NCI-H1092 (cell line): ENCODE measurements around the gene RANBP3.
"Not testable (repeated sequence)": the region's sequence is repeated elsewhere in the genome, so short reads cannot be mapped to it uniquely, and the experiment has no call there.

ENCODE experiments used
- DNase-seq: peaks from one replicate; lab custom pipeline; 2025; lab: John Stamatoyannopoulos, UW

Gene RANBP3

GRCh38 chr19:5985837-5986236, 7.9 kb upstream of the RANBP3 start:
- not testable (repeated sequence) for DNase-seq

GRCh38 chr19:5985098-5985783, 7.3 kb upstream of the RANBP3 start:
- DNase-seq = no peak

GRCh38 chr19:5984600-5984999, 6.7 kb upstream of the RANBP3 start:
- DNase-seq = no peak

- no peak for DNase-seq
These were observed 5.5 kb upstream of the RANBP3 start for GRCh38 chr19:5983367-5983955.

- no peak for DNase-seq
These were observed 939 bp upstream of the RANBP3 start for GRCh38 chr19:5978606-5979552.

- no peak for DNase-seq
These were observed 637 bp downstream of the RANBP3 start for GRCh38 chr19:5977222-5977784.

- DNase-seq = no peak
These were observed 1.2 kb downstream of the RANBP3 start for GRCh38 chr19:5976768-5977167.

GRCh38 chr19:5975388-5975728, 2.6 kb downstream of the RANBP3 start:
- no peak for DNase-seq

- no peak for DNase-seq
These were observed 3.1 kb downstream of the RANBP3 start for GRCh38 chr19:5974721-5975387.

- DNase-seq = no peak
These were observed 3.9 kb downstream of the RANBP3 start for GRCh38 chr19:5973867-5974635.

- DNase-seq = no peak
These were observed 4.6 kb downstream of the RANBP3 start for GRCh38 chr19:5973376-5973775.

GRCh38 chr19:5972355-5972731, 5.6 kb downstream of the RANBP3 start:
- DNase-seq = no peak

- DNase-seq = no peak
These were observed 6.1 kb downstream of the RANBP3 start for GRCh38 chr19:5971714-5972354.

GRCh38 chr19:5969476-5969875, 8.5 kb downstream of the RANBP3 start:
- no peak for DNase-seq

- DNase-seq = no peak
These were observed 9.2 kb downstream of the RANBP3 start for GRCh38 chr19:5968431-5969373.

- DNase-seq = peak; percentile 27
These were observed 9.9 kb downstream of the RANBP3 start for GRCh38 chr19:5967994-5968430.

GRCh38 chr19:5967571-5967970, 10.4 kb downstream of the RANBP3 start:
- no peak for DNase-seq

GRCh38 chr19:5966941-5967340, 11.0 kb downstream of the RANBP3 start:
- DNase-seq = no peak

- no peak for DNase-seq
These were observed 11.7 kb downstream of the RANBP3 start for GRCh38 chr19:5966215-5966614.
